Jurkat, Clone E6-1 (cell line): ENCODE measurements around the gene C8A.

Source experiments
- DNase-seq: peaks from one replicate; pipeline ENCODE4 v3.0.0-alpha.2; 2011; ENCODE audit warnings: low read depth, low spot score
- H3K4me3 ChIP-seq: 2 replicates; pipeline ENCODE4 v1.5.1; 2011; ENCODE audit warnings: mild to moderate bottlenecking, low read length, control low read depth, moderate library complexity

Gene C8A

GRCh38 chr1:56953386-56953785, 98.8 kb downstream of the C8A start:
- DNase-seq: no peak
- H3K4me3 ChIP-seq: no peak overlapping the region

- no peak for DNase-seq
- no peak overlapping the region for H3K4me3 ChIP-seq
These were observed 100.1 kb downstream of the C8A start for GRCh38 chr1:56954664-56955063.

GRCh38 chr1:56957931-56958330, 103.3 kb downstream of the C8A start:
- DNase-seq: no peak
- no peak overlapping the region for H3K4me3 ChIP-seq

GRCh38 chr1:56958526-56958925, 103.9 kb downstream of the C8A start:
- DNase-seq: no peak
- H3K4me3 ChIP-seq: no peak overlapping the region

GRCh38 chr1:56961426-56961825, 106.8 kb downstream of the C8A start:
- no peak overlapping the region for H3K4me3 ChIP-seq
- no peak for DNase-seq

GRCh38 chr1:56963667-56964066, 109.1 kb downstream of the C8A start:
- H3K4me3 ChIP-seq: no peak overlapping the region
- no peak for DNase-seq

- DNase-seq: no peak
- no peak overlapping the region for H3K4me3 ChIP-seq
These were observed 109.9 kb downstream of the C8A start for GRCh38 chr1:56964349-56965017.

GRCh38 chr1:56965191-56965590, 110.6 kb downstream of the C8A start:
- DNase-seq: no peak

GRCh38 chr1:56965916-56966697, 111.5 kb downstream of the C8A start, which contains the start of gene C8B:
Gene C8B (minus strand): TSS chr1:56966015. CDS start chr1:56965948, 67 bp downstream.
- no peak within 1 kb of the TSS for H3K4me3 ChIP-seq
- DNase-seq: no peak

More at GRCh38 chr1:56965191-56965590, 110.6 kb downstream of the C8A start:
- H3K4me3 ChIP-seq: no peak overlapping the region

- no peak overlapping the region for H3K4me3 ChIP-seq
- DNase-seq: no peak
These were observed 112.1 kb downstream of the C8A start for GRCh38 chr1:56966698-56966999.

GRCh38 chr1:56967355-56967754, 112.8 kb downstream of the C8A start:
- no peak for DNase-seq
- H3K4me3 ChIP-seq: no peak overlapping the region
